GM18868 (cell line): ENCODE data around the gene ZBED2.
"Not testable (repeated sequence)": the region's sequence is repeated elsewhere in the genome, so short reads cannot be mapped to it uniquely, and the experiment has no call there.

ENCODE experiments used
- ATAC-seq: cut with Tn5 transposase; IDR thresholded peaks from one replicate; pipeline ENCODE4 v1.9.1; 2021; ENCODE audit warnings: mild to moderate bottlenecking, moderate library complexity; ENCODE audit not compliant: unreplicated experiment

ZBED2 gene

GRCh38 chr3:111577798-111578685, 17.1 kb downstream of the ZBED2 start:
- peak; percentile 97 for ATAC-seq

DNA sequence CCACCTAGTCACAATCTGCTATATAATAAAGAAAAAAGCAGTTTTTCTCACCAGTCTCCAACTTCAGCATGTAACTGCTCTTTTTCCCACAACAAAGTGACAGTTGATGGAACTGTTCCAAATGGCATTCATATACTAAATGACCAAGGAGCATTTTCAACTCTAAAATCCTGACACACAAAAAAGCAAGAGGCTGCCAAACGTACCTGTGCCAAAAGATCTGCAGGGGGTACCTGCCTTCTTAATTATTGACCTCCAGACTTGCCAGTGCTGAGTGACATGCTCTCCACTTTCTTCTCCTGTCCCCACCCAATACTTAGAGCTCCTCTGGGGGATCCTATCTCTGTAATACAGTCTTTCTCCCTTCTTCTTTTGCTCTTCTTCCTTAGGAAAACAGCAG, 18.0 kb downstream of the ZBED2 start:
- no peak for ATAC-seq

DNA sequence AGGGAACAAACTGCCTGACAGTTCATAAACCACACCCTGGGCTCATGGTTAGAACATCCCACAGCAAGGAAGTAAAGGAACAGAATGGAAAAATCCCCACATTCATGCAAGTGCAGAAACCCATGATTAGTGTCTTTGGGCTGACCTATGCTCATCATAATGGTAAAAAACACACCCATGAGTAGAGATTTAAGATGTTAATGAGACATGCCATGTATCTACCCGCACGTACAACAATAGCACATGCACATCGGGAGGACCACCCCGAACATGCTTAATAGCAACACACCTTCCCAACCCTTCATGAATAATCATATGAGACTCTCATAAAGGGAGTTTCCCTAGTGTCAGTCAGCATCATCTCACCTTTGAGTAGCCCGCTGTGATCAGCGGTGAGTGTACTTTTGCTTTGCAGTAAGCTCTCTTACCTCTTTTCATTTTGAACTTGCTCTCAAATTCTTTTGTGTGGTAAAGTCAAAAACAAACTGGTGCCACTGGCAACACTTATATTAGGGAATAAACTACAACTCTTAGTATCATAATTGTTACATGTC, 23.2 kb downstream of the ZBED2 start:
- ATAC-seq, result no peak

GRCh38 chr3:111571282-111571681, 23.9 kb downstream of the ZBED2 start:
- ATAC-seq, result no peak

DNA sequence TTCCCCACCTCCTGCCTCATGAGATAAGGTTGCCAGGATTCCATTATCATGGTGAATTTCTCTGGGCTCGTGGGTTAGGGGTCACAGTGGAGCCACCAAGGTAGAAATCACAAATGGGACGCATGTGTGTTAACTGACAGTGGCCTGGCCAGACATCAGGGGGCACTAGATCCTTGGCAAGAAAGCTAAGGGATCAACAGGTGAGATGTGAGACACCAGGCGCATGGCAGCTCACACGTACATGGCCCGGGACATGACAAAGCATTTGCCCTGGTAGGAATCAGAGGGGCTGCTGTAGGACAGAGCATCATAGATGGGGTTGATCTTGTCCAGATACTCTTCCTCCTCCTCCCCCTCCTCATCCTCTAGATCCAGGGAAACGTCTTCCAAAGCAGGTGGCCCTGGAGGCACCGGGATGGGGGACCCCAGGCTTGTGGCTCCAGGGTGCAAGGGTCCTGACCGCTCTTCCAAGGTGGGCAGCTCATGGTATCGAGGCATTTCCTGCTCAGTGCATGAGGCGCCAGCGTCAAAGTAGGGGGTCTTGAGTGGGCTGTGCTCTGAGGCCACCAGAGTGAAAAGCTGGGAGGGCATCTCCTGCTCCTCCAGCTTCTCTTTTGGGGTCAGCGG, 24.6 kb downstream of the ZBED2 start:
- no peak for ATAC-seq

DNA sequence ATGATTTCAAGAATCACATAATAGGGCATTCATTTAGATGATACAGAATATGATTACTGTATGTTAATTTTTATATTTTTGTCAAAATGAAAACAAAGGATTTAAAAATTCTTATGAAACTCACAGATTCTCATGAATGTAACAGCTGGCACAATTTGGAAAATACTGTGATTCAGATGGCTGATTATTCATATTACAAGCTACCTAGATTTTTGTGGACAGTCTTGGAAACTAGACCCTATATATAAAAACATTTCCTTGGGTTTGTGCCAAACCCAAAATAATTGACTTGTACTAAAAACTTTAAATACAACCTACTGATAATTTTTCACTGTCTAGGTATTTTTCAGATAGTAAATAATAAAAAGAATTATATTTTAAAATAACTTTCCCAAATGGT, 26.2 kb downstream of the ZBED2 start:
- no peak for ATAC-seq

DNA sequence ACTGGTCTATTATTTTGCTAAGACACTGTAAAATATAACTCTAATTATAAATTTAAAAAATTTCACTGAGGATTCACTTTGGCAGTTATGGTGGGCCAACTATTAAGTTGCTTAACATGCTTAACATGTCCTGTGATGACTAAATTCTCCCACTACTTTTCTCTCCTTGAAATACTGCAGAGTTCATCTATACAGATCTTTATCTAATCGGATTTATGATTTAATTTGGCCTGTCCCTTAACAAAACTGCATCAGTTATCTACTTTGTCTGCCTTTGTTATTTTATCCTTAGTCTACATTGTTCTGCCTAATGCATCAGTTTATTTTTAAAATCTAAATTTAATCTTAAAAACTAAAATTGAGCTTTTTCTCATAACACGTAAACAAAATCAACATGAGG, 26.8 kb downstream of the ZBED2 start:
- no peak for ATAC-seq

- no peak for ATAC-seq
Observed at GRCh38 chr3:111566844-111567243, 28.3 kb downstream of the ZBED2 start.

GRCh38 chr3:111561902-111562301, 33.2 kb downstream of the ZBED2 start:
- ATAC-seq, result not testable (repeated sequence)

GRCh38 chr3:111548756-111549155, 46.4 kb downstream of the ZBED2 start:
- ATAC-seq, result no peak

GRCh38 chr3:111548092-111548491, 47.1 kb downstream of the ZBED2 start:
- peak; percentile 70 for ATAC-seq

DNA sequence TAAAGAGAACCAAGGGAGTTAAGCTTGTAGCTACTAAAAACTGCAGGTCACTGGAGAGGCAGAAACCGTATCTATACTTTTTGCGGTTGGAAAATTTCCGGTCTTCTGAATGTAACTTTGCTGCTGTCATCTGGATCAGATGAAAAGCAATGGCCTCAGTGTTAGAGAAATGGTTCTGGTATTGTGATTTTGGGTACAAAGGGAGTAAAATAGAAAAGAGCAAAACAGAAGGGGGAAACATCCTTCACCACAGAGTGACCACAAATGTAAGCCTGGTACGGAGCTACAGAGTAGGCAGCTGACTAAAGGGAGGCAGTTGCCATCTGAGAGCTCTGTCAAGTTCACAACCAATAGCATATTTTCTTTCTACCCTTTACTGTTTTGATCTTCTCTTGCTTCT, 47.5 kb downstream of the ZBED2 start:
- ATAC-seq, result peak; percentile 88

DNA sequence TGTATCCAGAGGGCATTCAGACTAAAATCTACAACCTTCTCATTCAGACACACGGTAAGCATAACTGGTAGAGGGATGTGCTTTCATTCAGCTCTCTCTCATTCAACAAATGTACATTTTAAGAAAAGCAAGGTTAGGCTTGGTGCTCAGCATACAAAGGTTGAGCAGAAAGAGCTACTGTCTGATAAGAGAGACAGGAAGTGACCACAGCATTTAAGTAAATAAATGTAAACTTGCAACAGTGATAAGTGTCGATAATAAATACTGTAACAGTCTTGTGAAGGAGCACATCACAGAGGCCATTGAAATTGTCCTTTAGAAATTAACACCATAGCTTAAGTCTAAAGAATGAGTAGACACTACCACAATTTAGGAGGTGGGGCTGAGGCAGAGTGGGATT, 49.8 kb downstream of the ZBED2 start:
- no peak for ATAC-seq
